Adrenal gland (tissue), 12 donors: Measurements from ENCODE around the gene NPS. TPM values are rescaled to one million over a fixed set of nuclear protein-coding genes. Genes with fewer than 3 reads are reported as not detected.

Experiments used
- DNase-seq, 7 donors: peaks; one replicate each; pipeline ENCODE4 v3.0.0-alpha.2; 2019 to 2020
- H3K27ac ChIP-seq, 5 donors: fragments of 200-600 bp; sonication (generic) in 4 of 5; 1 replicate in 3 of 5; 2 replicates in 2 of 5; pipeline versions ENCODE4 v1.5.1 to v1.8.0; 2016 to 2020; ENCODE audit warnings: mild to moderate bottlenecking in 1 of 5
- H3K27me3 ChIP-seq: fragments of 200-600 bp; 2 replicates; pipeline ENCODE4 v1.8.0; 2021
- H3K36me3 ChIP-seq, 2 donors: fragments of 200-600 bp; replicated peaks in 1 of 2; 1 replicate in 1 of 2; 2 replicates in 1 of 2; pipeline versions ENCODE4 v1.5.1 to v1.8.0; 2018 to 2022
- H3K4me1 ChIP-seq, 2 donors: fragments of 200-600 bp; replicated peaks in 1 of 2; 1 replicate in 1 of 2; 2 replicates in 1 of 2; pipeline versions ENCODE4 v1.5.1 to v1.8.0; 2018 to 2021
- H3K4me3 ChIP-seq, 4 donors: fragments of 200-600 bp; sonication (generic) in 3 of 4; one replicate each; pipeline ENCODE4 v1.5.1; 2016 to 2018
- H3K9me3 ChIP-seq, 3 donors: fragments of 200-600 bp; sonication (generic) in 1 of 3; replicated peaks in 1 of 3; 1 replicate in 2 of 3; 2 replicates in 1 of 3; pipeline versions ENCODE4 v1.5.1 to v1.8.0; 2016 to 2021
- POLR2A ChIP-seq, 2 donors: fragments of 450-650 bp; IDR thresholded peaks; one replicate each; pipeline ENCODE4 v1.6.1; 2017; ENCODE audit warnings: antibody characterized with exemption in 2 of 2, mild to moderate bottlenecking in 2 of 2, moderate library complexity in 1 of 2
- WGBS, 4 donors: extraction: QIAGEN DNeasy Blood & Tissue Kit in 2 of 4; methylation state at CpG; one replicate each; pipeline versions ENCODE4 v1.1.5 to v1.1.7; 2013 to 2017; 5-methylcytosine and 5-hydroxymethylcytosine counted together
- intact Hi-C, 2 donors: fragments of 100-400 bp; cut with DNase I; formaldehyde crosslinking; loops; one replicate each; pipeline versions ENCODE4 v1.14.1 to v1.15.0; 2022 to 2023
- polyA plus RNA-seq, 3 donors: library from polyadenylated mRNA; stranded (reverse); fragments of 200-250 nt in 2 of 3; fragments of 350-450 nt in 1 of 3; fragmentation: Illumina TruSeq in 1 of 3; extraction: RNeasy Lipid Tissue Mini Kit (QIAGEN cat#74804) in 1 of 3; gene quantifications; one replicate each; pipeline ENCODE4 v1.2.3, GENCODE V29; 2013 to 2014
- total RNA-seq, 9 donors: library from RNA; depleted of rRNA in 4 of 9; stranded (reverse); fragments of >200 nt in 4 of 9; fragments of 120-200 nt in 1 of 9; fragmentation: NEBNext Ultra II Directional in 1 of 9; extraction: Animal tissue kit (Norgen Biotek cat#: 25700) in 1 of 9; gene quantifications; one replicate each; pipeline versions ENCODE4 v1.1.0 to v1.2.4, GENCODE V29; 2013 to 2023
- TF ChIP-seq, protein P1 (sequence below), 6 experiments: fragments of 450-650 bp in 4 of 6; fragments of 200-600 bp in 2 of 6; sonication (generic) in 1 of 6; IDR thresholded peaks; 1 replicate in 5 of 6; 2 replicates in 1 of 6; pipeline versions ENCODE4 v1.5.1 to v1.8.0; 2016 to 2021; ENCODE audit warnings: antibody characterized with exemption in 6 of 6, mild to moderate bottlenecking in 2 of 6, moderate library complexity in 1 of 6
- donor health status: healthy with polysubstance abuse.
- donor health status: Bipolar disorder and iron deficiency.
- donor health status: DM: yes; HTN: yes; CAD: no.
- donor health status: DM: no; HTN: no; CAD: no.
- donor health status: DM: no; HTN: no; CAD: no.
- donor health status: DM: yes; HTN: yes; CAD: no.

The NPS gene
- total and polyA plus RNA-seq, 12 donors = not detected

DNA sequence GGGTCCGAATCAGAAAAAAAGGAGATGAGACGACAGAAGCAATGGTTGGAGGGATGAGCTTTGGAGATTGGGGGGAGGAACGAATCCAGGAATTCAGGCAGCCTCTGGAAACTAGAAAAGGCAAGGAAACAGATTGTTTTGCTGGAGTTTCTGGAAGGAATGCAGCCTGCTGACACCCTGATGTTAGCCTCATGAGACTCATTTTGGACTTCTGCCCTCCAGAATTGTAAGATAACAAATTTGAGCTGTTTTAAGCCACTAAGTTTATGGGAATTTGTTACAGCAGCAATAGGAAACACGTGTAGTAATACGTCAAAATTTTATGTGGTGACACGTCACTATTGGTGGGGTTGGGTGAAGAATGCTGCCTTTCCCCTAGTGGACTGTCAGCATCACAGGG is 25.6 kb upstream of the NPS start:
- H3K9me3 ChIP-seq = no peaks in the 10 kb centered on the region
- H3K27ac ChIP-seq = no peak overlapping the region
- TF ChIP-seq POLR2A (IDR thresholded peaks at IDR 0.05) = no peak
- TF ChIP-seq, protein P1, sequence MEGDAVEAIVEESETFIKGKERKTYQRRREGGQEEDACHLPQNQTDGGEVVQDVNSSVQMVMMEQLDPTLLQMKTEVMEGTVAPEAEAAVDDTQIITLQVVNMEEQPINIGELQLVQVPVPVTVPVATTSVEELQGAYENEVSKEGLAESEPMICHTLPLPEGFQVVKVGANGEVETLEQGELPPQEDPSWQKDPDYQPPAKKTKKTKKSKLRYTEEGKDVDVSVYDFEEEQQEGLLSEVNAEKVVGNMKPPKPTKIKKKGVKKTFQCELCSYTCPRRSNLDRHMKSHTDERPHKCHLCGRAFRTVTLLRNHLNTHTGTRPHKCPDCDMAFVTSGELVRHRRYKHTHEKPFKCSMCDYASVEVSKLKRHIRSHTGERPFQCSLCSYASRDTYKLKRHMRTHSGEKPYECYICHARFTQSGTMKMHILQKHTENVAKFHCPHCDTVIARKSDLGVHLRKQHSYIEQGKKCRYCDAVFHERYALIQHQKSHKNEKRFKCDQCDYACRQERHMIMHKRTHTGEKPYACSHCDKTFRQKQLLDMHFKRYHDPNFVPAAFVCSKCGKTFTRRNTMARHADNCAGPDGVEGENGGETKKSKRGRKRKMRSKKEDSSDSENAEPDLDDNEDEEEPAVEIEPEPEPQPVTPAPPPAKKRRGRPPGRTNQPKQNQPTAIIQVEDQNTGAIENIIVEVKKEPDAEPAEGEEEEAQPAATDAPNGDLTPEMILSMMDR (IDR thresholded peaks at IDR 0.05) = no peak
- H3K27me3 ChIP-seq = no peaks in the 10 kb centered on the region
- DNase-seq = no peak
- H3K36me3 ChIP-seq = no peaks in the 10 kb centered on the region
- H3K4me3 ChIP-seq = no peak overlapping the region
- no peaks in the 10 kb centered on the region for H3K4me1 ChIP-seq
- intact Hi-C loops = no loop called here
- 60 to 73% (median 65%) methylated on average over 6 of the region's 6 CpGs for WGBS, 4 donors

DNA sequence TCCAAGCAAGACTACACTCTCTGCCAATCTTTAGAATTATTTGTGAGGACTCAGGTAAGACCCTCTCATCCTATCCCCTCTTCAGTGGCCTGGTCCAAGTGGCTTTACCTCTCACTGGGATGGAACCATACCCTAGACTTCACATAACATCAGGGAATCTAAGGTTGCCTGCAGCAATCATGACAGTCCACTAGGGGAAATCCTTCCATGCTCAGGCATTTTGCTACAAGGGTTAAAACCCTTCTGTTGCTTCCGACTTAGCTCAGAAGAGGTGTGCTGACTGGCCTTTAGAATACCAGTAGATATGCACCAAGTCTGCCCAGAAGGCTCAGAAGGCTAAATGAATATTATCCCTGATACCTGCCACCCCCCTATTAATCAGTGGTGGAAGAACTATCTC is 24.9 kb upstream of the NPS start:
- Histone ChIP-seq H3K36me3 (no peaks in the 10 kb centered on the region), H3K4me1 (no peaks in the 10 kb centered on the region), H3K4me3 (no peak overlapping the region), H3K27me3 (no peaks in the 10 kb centered on the region), H3K27ac (no peak overlapping the region), H3K9me3 (no peaks in the 10 kb centered on the region)
- 0 to 40% (median 27%) methylated on average over 1 of the region's 1 CpG for WGBS, 4 donors
- no peak for TF ChIP-seq POLR2A (IDR thresholded peaks at IDR 0.05)
- TF ChIP-seq, protein P1 (IDR thresholded peaks at IDR 0.05) = no peak
- intact Hi-C loops = no loop called here
- no peak for DNase-seq

DNA sequence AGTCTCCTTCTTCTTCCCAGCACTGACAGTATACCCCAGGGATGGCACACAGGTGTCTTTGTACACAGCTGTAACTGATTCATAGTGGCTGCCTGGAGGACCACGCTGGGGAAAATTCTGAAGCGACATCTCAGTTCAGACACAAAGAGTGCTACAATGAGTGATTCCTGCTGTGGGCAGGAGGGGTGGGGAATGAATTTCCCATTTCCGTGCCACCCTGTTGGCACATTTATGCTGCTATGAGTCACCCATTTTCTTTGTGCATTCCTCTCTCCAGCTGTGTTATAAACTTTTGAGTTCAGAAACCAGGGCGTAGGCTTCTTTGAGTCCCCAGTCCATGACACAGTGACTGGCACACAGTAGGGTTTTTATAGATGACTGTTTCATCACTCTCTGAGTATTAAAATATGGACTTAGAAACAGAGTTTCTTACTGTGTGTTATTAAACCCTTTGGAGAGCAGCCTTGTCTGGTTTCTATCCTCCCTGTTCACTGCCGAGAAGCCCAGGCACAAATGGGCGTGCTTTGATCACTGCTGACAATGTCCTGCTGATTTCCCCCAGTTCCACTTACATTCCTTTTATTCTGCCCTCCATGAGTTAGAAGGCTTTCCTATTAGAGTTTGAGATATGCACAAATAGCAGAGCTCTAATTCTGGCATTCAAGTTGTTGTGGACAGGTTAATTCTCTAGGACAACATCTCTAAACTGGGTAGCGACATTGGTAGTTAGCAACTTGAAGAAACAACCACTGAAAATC is 24.0 kb upstream of the NPS start:
- 67 to 69% (median 68%) methylated on average over 7 of the region's 7 CpGs for WGBS, 4 donors
- Histone ChIP-seq H3K27me3 (no peaks in the 10 kb centered on the region), H3K36me3 (no peaks in the 10 kb centered on the region), H3K27ac (no peak overlapping the region), H3K4me1 (no peaks in the 10 kb centered on the region), H3K9me3 (no peaks in the 10 kb centered on the region), H3K4me3 (no peak overlapping the region)
- no peak for DNase-seq
- TF ChIP-seq POLR2A (IDR thresholded peaks at IDR 0.05) = no peak
- TF ChIP-seq, protein P1 (IDR thresholded peaks at IDR 0.05) = no peak
- intact Hi-C loops = no loop called here

DNA sequence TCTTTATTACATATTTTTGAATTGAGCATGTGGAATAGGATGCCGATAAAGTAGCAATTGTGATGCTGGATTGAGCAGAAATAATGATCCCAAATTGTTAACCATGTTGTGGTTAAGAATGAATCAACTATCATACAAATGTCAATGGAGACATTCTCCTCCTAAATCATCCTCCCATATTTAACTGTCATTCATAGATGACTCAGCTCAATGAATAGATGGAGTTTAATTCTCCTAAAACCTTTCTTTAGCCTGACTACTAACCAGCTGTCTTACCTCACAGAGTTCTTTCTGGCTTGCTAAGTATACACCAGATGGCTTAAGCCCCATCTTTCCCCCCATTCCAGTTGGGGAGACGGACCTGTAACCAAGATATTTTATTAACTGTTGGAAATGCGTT is 23.4 kb upstream of the NPS start:
- no peak overlapping the region for H3K4me3 ChIP-seq
- intact Hi-C loops = no loop called here
- H3K4me1 ChIP-seq = no peaks in the 10 kb centered on the region
- no peak overlapping the region for H3K27ac ChIP-seq
- WGBS, 4 donors = 69 to 82% (median 70%) methylated on average over 3 of the region's 3 CpGs
- no peaks in the 10 kb centered on the region for H3K9me3 ChIP-seq
- H3K36me3 ChIP-seq = no peaks in the 10 kb centered on the region
- TF ChIP-seq POLR2A (IDR thresholded peaks at IDR 0.05) = no peak
- TF ChIP-seq, protein P1 (IDR thresholded peaks at IDR 0.05) = no peak
- DNase-seq = no peak
- no peaks in the 10 kb centered on the region for H3K27me3 ChIP-seq
